Heart left ventricle (tissue), 16 donors: Measurements from ENCODE around the gene KLHL13. TPM values are rescaled to one million over a fixed set of nuclear protein-coding genes. Genes with fewer than 3 reads are reported as not detected.

ENCODE experiments used
- ATAC-seq, 4 donors: fragments of 200-7000 bp; cut with Tn5 transposase; one replicate each; pipeline ENCODE4 v1.9.1; 2020 to 2022; ENCODE audit warnings: moderate library complexity in 4 of 4, mild to moderate bottlenecking in 3 of 4, moderate number of reproducible peaks in 1 of 4
- DNase-seq, 5 donors: peaks; one replicate each; pipeline ENCODE4 v3.0.0-alpha.2; 2020
- H3K27ac ChIP-seq, 12 donors: fragments of 200-600 bp; sonication (generic) in 4 of 12; one replicate each; pipeline versions ENCODE4 v1.5.0 to v1.8.0; 2016 to 2022; ENCODE audit warnings: mild to moderate bottlenecking in 2 of 12
- H3K27me3 ChIP-seq, 9 donors: fragments of 200-600 bp; sonication (generic) in 2 of 9; one replicate each; pipeline versions ENCODE4 v1.5.1 to v1.8.0; 2016 to 2022; ENCODE audit warnings: mild to moderate bottlenecking in 3 of 9
- H3K36me3 ChIP-seq, 9 donors: fragments of 200-600 bp; sonication (generic) in 2 of 9; one replicate each; pipeline versions ENCODE4 v1.5.0 to v1.8.0; 2018 to 2022; ENCODE audit warnings: mild to moderate bottlenecking in 2 of 9
- H3K4me1 ChIP-seq, 12 donors: fragments of 200-600 bp; sonication (generic) in 4 of 12; one replicate each; pipeline versions ENCODE4 v1.5.0 to v1.8.0; 2016 to 2022; ENCODE audit warnings: mild to moderate bottlenecking in 3 of 12
- H3K4me3 ChIP-seq, 12 donors: fragments of 200-600 bp; sonication (generic) in 4 of 12; one replicate each; pipeline versions ENCODE4 v1.5.0 to v1.8.0; 2017 to 2022; ENCODE audit warnings: mild to moderate bottlenecking in 9 of 12, moderate library complexity in 4 of 12
- H3K9me3 ChIP-seq, 12 donors: fragments of 200-600 bp; sonication (generic) in 4 of 12; one replicate each; pipeline versions ENCODE4 v1.5.0 to v1.8.0; 2016 to 2022; ENCODE audit warnings: mild to moderate bottlenecking in 1 of 12
- POLR2A ChIP-seq, 2 donors: fragments of 450-650 bp; IDR thresholded peaks; one replicate each; pipeline ENCODE4 v1.6.1; 2017; ENCODE audit warnings: antibody characterized with exemption in 2 of 2, mild to moderate bottlenecking in 2 of 2, moderate library complexity in 2 of 2
- WGBS, 4 donors: extraction: QIAGEN DNeasy Blood & Tissue Kit in 2 of 4; methylation state at CpG; one replicate each; pipeline versions ENCODE4 v1.1.5 to v1.1.7; 2013 to 2018; 5-methylcytosine and 5-hydroxymethylcytosine counted together
- intact Hi-C, 10 donors: fragments of 100-400 bp; cut with DNase I; formaldehyde crosslinking; loops; one replicate each; pipeline versions ENCODE4 v1.11.1 to v1.14.2; 2022
- polyA plus RNA-seq, 2 donors: library from polyadenylated mRNA; stranded (reverse); fragments of 200-250 nt; gene quantifications; one replicate each; pipeline ENCODE4 v1.2.3, GENCODE V29; 2013
- total RNA-seq, 9 donors: library from RNA; depleted of rRNA in 2 of 9; stranded (reverse); fragments of >200 nt in 2 of 9; fragmentation: NEBNext Ultra II Directional in 3 of 9; extraction: Animal tissue kit (Norgen Biotek cat#: 25700) in 3 of 9; gene quantifications; one replicate each; pipeline versions ENCODE4 v1.1.0 to v1.2.4, GENCODE V29; 2016 to 2023
- TF ChIP-seq, protein P1 (sequence below), 12 donors: fragments of 200-600 bp; sonication (generic) in 4 of 12; IDR thresholded peaks; one replicate each; pipeline versions ENCODE4 v1.5.0 to v1.8.0; 2018 to 2022; ENCODE audit warnings: antibody characterized with exemption in 12 of 12, mild to moderate bottlenecking in 5 of 12
- donor health status: ischemic (EF 13 %, LVEDD 7.1; RV severe dilation, severe dysfunction).
- donor health status: healthy with polysubstance abuse.
- donor health status: DM: no; HTN: yes; CAD: no.
- donor health status: DM: no; HTN: no; CAD: no.
- donor health status: ischemic (EF 25% LVEDD 6.9; RV normal size, moderate dysfunction).
- donor health status: ischemic (EF 25% LVEDD 5.7; RV mildly dilated, moderate dysfunction).
- donor health status: healthy.
- donor health status: DM: yes; HTN: yes; CAD: no.
- donor health status: ischemic (EF 35%, LVEDD 5.7; RV mildly dilated, moderate dysfunction).
- donor health status: nonischemic (EF 11% LVEDD 7.7; RV severe dilation, severe dysfunction).
- donor health status: DM: yes; HTN: yes; CAD: no.
- donor health status: PGD.
- donor health status: ischemic (EF 29% LVEDD 5.4; RV normal size, mild dysfunction).
- donor health status: nonischemic (EF 23%, LVEDD 6.1; RV moderate dilation, normal function).

KLHL13 gene
- total and polyA plus RNA-seq, 11 donors = 3.4 to 14.2 (median 7.7) TPM

DNA sequence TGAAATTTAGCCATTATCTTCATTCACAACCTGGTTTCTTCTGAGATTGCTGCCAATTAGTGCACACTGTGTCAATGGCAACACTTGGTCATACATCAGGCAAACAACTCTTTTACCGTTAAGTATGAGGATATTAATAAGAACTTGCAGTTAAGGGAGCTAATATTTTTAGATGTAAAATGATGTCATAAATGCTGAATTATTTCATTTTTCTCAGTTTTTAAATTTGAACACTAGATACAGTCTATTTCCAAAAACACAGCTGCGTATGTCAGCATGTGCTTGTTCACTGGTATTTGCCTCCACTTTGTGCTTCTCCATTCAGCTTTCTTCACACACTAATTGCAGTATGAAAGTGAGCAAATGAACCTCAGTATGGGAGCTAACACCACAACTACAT lies 1.6 kb downstream of the KLHL13 start:
- H3K4me1 ChIP-seq = peaks cover 0 to 4% (median 0%) of the 10 kb centered on the region in 12 donors
- H3K27me3 ChIP-seq = peaks cover 0 to 11% (median 0%) of the 10 kb centered on the region in 9 donors
- no peaks in the 10 kb centered on the region for H3K36me3 ChIP-seq
- H3K4me3 ChIP-seq = peak overlapping the region in 8 of 12 donors; percentile 61 to 82 (median 68)
- intact Hi-C loops = loop anchor here in 1 of 10 donors (5.0 kb wide), 1 partner anchor 113 kb away; no protein-coding TSS in a partner anchor
- 37 to 60% (median 54%) methylated on average over 2 of the region's 2 CpGs for WGBS, 4 donors
- ATAC-seq = no peak
- DNase-seq = no peak
- peak overlapping the region in 5 of 12 donors; percentile 5 to 86 (median 77) for H3K27ac ChIP-seq
- TF ChIP-seq POLR2A (IDR thresholded peaks at IDR 0.05) = no peak
- TF ChIP-seq, protein P1, sequence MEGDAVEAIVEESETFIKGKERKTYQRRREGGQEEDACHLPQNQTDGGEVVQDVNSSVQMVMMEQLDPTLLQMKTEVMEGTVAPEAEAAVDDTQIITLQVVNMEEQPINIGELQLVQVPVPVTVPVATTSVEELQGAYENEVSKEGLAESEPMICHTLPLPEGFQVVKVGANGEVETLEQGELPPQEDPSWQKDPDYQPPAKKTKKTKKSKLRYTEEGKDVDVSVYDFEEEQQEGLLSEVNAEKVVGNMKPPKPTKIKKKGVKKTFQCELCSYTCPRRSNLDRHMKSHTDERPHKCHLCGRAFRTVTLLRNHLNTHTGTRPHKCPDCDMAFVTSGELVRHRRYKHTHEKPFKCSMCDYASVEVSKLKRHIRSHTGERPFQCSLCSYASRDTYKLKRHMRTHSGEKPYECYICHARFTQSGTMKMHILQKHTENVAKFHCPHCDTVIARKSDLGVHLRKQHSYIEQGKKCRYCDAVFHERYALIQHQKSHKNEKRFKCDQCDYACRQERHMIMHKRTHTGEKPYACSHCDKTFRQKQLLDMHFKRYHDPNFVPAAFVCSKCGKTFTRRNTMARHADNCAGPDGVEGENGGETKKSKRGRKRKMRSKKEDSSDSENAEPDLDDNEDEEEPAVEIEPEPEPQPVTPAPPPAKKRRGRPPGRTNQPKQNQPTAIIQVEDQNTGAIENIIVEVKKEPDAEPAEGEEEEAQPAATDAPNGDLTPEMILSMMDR (IDR thresholded peaks at IDR 0.05) = no peak
- H3K9me3 ChIP-seq = no peaks in the 10 kb centered on the region

DNA sequence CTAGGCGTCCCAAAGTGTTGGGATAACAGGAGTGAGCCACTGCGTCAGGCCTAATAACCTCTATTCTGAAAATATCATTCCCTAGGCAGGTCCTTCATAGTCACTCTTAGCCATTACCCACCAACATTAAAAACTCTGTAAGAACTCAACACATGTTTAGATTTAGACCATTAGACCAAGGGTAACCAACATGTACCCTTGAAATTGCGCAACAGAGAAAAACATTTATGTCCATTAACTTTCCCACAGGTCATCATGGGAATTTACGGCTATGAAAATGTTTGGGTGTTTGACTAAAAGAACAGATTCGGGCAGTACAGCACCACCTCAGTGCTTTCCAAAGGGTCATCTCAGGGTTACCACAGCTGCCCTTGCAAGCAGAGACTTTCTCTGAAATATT lies 7.5 kb downstream of the KLHL13 start:
- Histone ChIP-seq H3K4me1 (no peaks in the 10 kb centered on the region), H3K4me3 (no peak overlapping the region), H3K27ac (no peak overlapping the region), H3K9me3 (no peaks in the 10 kb centered on the region), H3K36me3 (no peaks in the 10 kb centered on the region), H3K27me3 (no peaks in the 10 kb centered on the region)
- DNase-seq (no peak), ATAC-seq (no peak)
- intact Hi-C loops = no loop called here
- 75 to 97% (median 88%) methylated on average over 5 of the region's 5 CpGs for WGBS, 4 donors
- TF ChIP-seq, protein P1 (IDR thresholded peaks at IDR 0.05) = no peak
- no peak for TF ChIP-seq POLR2A (IDR thresholded peaks at IDR 0.05)

DNA sequence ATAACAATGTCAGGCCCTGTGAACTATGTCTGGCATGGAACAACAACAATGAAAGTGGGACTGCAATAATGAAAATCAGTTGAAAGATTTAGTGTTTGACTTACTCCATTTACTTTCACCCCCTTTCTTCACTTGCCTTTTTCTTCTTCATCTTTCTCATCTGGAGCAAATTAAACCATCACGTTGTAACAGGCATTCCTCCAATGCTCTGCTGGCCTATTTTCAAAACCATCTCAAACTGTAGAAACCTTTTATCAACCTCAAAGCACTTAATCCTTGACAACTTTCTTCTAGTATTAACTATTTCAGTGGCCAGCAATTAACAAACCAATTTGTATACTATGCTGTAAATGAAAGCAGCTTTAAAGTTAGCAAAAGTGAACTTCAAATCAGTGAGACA lies 8.3 kb downstream of the KLHL13 start:
- intact Hi-C loops = no loop called here
- no peak for DNase-seq
- no peaks in the 10 kb centered on the region for H3K9me3 ChIP-seq
- WGBS, 4 donors = 18 to 35% (median 24%) methylated on average over 1 of the region's 1 CpG
- no peaks in the 10 kb centered on the region for H3K36me3 ChIP-seq
- no peak for TF ChIP-seq POLR2A (IDR thresholded peaks at IDR 0.05)
- TF ChIP-seq, protein P1 (IDR thresholded peaks at IDR 0.05) = no peak
- no peak overlapping the region for H3K4me3 ChIP-seq
- H3K27ac ChIP-seq = no peak overlapping the region
- ATAC-seq = no peak
- no peaks in the 10 kb centered on the region for H3K4me1 ChIP-seq
- no peaks in the 10 kb centered on the region for H3K27me3 ChIP-seq

DNA sequence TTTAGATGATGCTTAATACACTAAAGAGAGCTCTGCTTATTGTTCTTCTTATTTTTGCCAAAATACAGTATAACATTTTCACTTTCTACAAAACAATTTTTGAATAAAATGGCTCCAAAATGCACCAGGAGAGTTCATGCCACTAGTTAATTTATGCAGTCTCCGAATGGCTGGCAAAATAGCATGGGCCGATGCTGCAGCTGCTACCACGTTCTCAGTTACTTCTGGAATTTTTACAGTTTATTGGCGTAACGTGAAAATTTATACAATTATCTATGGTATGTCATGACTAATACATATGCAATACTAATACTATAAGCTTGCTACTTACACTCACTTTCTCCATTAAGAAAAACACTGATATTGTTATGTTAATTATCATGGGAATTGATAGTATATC lies 16.5 kb downstream of the KLHL13 start:
- WGBS, 4 donors = 80 to 94% (median 86%) methylated on average over 5 of the region's 5 CpGs
- intact Hi-C loops = no loop called here

More for the DNA sequence above, 16.5 kb downstream of the KLHL13 start:
- no peak overlapping the region for H3K4me3 ChIP-seq
- no peaks in the 10 kb centered on the region for H3K9me3 ChIP-seq
- H3K27ac ChIP-seq = no peak overlapping the region
- no peaks in the 10 kb centered on the region for H3K36me3 ChIP-seq
- ATAC-seq (no peak), DNase-seq (no peak)
- no peaks in the 10 kb centered on the region for H3K27me3 ChIP-seq
- TF ChIP-seq POLR2A (IDR thresholded peaks at IDR 0.05) = no peak
- TF ChIP-seq, protein P1 (IDR thresholded peaks at IDR 0.05) = no peak
- no peaks in the 10 kb centered on the region for H3K4me1 ChIP-seq
